Measurements from ENCODE around the gene MAP3K14. TPM values are rescaled to one million over a fixed set of nuclear protein-coding genes. Genes with fewer than 3 reads are reported as not detected.
"Not testable (repeated sequence)": the region's sequence is repeated elsewhere in the genome, so short reads cannot be mapped to it uniquely, and the experiment has no call there.

Gene MAP3K14
- polyA plus RNA-seq, 1 experiment: 4.9 TPM

DNA sequence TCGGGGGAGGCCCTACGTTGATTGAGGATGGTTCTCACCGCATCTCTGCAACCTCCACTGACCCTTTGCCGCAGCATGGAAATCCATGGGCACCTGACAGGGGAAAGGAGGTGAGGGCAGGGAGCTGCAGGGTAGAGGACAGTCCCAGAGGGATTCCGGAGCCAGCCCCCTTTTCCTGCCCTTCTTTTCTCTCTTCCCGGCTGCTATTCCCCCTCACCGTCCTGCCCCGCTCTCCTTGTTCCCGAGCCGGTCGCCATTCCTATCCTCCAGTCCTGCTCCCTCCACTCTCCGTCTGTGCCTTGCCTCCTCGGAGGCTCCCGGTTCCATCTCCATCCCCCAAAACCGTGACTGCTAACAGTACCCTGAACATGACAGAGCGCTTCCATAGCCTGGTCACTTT lies 59.7 kb downstream of the MAP3K14 start:
- DNase-seq (ENCODE audit: low read depth, low spot score): no peak
- H3K27ac ChIP-seq (ENCODE audit: low read depth, low read length): no peak overlapping the region
- ChIA-PET CTCF (no interaction called here), POLR2A (interaction anchor here (0.5 to 2.1 kb wide), 2 partner anchors 106 to 109 kb away, joined by 3 to 8 read pairs; partner anchors contain the start of gene HEXIM1)
- H3K27me3 ChIP-seq (ENCODE audit: control insufficient read depth, insufficient read depth, low read length): peaks cover 5% of the 10 kb centered on the region
- no peaks in the 10 kb centered on the region; the same call in 1 of the 2 replicates for H3K9me3 ChIP-seq (ENCODE audit: control insufficient read depth, insufficient read depth, low read length)
- TF ChIP-seq, protein P1, sequence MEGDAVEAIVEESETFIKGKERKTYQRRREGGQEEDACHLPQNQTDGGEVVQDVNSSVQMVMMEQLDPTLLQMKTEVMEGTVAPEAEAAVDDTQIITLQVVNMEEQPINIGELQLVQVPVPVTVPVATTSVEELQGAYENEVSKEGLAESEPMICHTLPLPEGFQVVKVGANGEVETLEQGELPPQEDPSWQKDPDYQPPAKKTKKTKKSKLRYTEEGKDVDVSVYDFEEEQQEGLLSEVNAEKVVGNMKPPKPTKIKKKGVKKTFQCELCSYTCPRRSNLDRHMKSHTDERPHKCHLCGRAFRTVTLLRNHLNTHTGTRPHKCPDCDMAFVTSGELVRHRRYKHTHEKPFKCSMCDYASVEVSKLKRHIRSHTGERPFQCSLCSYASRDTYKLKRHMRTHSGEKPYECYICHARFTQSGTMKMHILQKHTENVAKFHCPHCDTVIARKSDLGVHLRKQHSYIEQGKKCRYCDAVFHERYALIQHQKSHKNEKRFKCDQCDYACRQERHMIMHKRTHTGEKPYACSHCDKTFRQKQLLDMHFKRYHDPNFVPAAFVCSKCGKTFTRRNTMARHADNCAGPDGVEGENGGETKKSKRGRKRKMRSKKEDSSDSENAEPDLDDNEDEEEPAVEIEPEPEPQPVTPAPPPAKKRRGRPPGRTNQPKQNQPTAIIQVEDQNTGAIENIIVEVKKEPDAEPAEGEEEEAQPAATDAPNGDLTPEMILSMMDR (IDR thresholded peaks at IDR 0.05; ENCODE audit: low read depth, low read length): no peak
- no peak overlapping the region for H3K4me3 ChIP-seq (ENCODE audit: low read depth, low read length)

DNA sequence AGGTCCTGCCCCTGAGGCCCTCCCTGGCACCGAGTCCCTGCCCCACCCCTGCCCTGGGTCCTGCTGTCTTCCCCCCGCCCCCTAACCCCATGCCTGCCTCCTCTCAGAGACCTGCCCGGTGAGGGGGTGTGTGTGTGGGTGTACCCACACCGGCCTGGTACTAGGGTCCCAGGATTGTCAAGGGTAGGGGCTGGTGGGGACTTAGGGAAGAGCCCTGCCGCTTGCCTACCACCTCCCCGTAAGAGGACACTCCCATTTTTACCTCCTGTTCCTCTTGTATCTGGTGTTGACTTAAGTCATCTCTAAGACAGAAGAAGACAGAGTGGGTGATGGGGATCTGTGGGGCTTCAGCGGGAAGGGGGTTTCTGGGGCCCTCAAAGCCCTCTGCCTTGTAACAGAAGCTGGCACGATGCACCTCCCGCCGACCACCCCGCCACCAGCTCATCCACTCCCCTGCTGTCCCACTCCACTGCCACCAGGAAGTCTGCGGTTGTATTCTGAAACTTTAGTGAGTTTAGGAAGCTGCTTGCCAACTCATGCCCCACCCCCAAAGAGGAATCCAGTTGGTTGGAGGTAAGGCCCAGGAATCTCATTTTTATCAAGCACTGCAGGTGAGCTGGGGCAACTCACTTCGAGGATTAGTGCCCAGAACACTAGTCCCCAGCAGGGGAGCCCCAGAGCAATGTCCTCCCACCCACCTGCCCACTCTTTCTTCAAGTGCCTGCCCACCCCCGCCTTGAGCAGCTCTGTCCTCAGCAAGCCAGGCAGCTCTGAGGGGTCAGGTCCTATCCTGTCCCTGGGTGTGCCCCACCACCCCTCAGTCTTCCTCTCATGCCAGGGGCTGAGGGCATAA lies 60.5 kb downstream of the MAP3K14 start:
- Histone ChIP-seq H3K27ac (ENCODE audit: low read depth, low read length) (no peak overlapping the region), H3K9me3 (ENCODE audit: control insufficient read depth, insufficient read depth, low read length) (no peaks in the 10 kb centered on the region; the same call in 1 of the 2 replicates), H3K4me3 (ENCODE audit: low read depth, low read length) (no peak overlapping the region), H3K27me3 (ENCODE audit: control insufficient read depth, insufficient read depth, low read length) (peaks cover 5% of the 10 kb centered on the region)
- POLR2A ChIA-PET: interaction anchor here (0.5 kb wide), 1 partner anchor 105 kb away, joined by 3 read pairs; no protein-coding TSS in a partner anchor
- CTCF ChIA-PET: interaction anchor here (1.4 kb wide), 2 partner anchors 21 to 121 kb away, joined by 3 read pairs; partner anchors contain the start of gene ACBD4
- DNase-seq (ENCODE audit: low read depth, low spot score): no peak
- TF ChIP-seq, protein P1 (IDR thresholded peaks at IDR 0.05; ENCODE audit: low read depth, low read length): no peak; the same call in 1 of the 2 replicates

DNA sequence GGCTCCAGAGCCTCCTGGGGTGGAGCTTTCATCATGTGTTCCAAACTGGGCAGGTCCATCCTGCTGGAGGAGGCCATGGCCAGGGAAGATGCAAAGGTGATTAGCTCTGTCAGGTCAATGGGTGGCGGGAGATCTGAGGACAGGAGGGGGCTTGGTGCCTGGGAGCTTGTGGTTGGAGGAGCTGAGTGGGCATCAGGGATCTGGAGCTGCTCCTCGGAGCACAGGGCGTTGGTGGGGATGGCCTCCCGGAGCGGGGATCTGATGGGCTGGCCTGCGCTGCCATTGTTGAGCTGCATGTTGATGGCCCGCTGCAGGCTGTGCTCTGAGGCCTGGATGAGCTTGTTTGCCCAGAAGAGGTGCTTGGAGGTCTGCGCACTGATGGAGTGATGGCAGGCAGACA lies 61.5 kb downstream of the MAP3K14 start:
- TF ChIP-seq, protein P1 (IDR thresholded peaks at IDR 0.05; ENCODE audit: low read depth, low read length): no peak
- Histone ChIP-seq H3K27me3 (ENCODE audit: control insufficient read depth, insufficient read depth, low read length) (peaks cover 5% of the 10 kb centered on the region), H3K27ac (ENCODE audit: low read depth, low read length) (no peak overlapping the region), H3K4me3 (ENCODE audit: low read depth, low read length) (no peak overlapping the region), H3K9me3 (ENCODE audit: control insufficient read depth, insufficient read depth, low read length) (no peaks in the 10 kb centered on the region; the same call in 1 of the 2 replicates)
- CTCF ChIA-PET: interaction anchor here (1.4 kb wide), 2 partner anchors 22 to 120 kb away, joined by 3 read pairs; partner anchors contain the start of gene ACBD4
- DNase-seq (ENCODE audit: low read depth, low spot score): no peak
- POLR2A ChIA-PET: no interaction called here

DNA sequence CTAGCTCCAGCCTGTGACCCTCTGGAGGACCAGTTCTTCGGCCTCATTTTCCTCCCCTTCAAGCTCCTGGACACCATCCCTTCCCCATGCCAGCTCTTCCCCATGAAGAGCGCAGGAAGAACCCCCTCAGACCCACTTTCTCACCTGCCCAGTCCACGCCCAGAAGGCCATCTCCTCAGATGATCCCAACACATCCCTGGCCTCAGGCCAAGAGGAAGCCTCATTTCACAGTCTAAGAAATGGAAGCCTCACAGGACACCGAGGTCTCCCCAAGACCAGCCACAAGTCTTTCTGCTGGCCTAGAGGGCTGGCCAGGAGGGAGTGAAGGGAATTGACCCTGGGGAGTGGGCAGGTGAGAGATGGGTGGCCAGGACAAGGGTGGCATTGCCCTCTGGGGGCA lies 62.9 kb downstream of the MAP3K14 start:
- Histone ChIP-seq H3K27ac (ENCODE audit: low read depth, low read length) (no peak overlapping the region), H3K9me3 (ENCODE audit: control insufficient read depth, insufficient read depth, low read length) (no peaks in the 10 kb centered on the region; the same call in 1 of the 2 replicates), H3K4me3 (ENCODE audit: low read depth, low read length) (no peak overlapping the region), H3K27me3 (ENCODE audit: control insufficient read depth, insufficient read depth, low read length) (peaks cover 5% of the 10 kb centered on the region)
- DNase-seq (ENCODE audit: low read depth, low spot score): no peak
- CTCF ChIA-PET: interaction anchor here (1.5 kb wide), 1 partner anchor 35 kb away, joined by 3 read pairs; no protein-coding TSS in a partner anchor
- TF ChIP-seq, protein P1 (IDR thresholded peaks at IDR 0.05; ENCODE audit: low read depth, low read length): no peak
- POLR2A ChIA-PET: no interaction called here

DNA sequence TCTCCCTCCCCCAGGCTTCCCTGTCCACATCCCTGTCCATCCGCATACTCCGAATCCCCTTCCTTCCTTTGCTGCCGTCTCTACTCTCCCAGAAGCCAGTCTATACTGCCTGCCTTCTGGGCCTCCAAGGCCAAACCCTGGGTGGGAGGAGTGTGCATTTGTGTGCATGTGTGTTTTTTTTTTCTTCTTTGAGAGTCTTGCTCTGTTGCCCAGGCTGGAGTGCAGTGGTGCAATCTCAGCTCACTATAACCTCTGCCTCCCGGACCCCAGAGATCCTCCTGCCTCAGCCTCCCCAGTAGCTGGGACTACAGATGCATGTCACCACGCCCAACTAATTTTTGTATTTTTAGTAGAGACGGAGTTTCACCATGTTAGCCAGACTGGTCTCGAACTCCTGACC lies 63.6 kb downstream of the MAP3K14 start:
- H3K9me3 ChIP-seq (ENCODE audit: control insufficient read depth, insufficient read depth, low read length); POLR2A ChIA-PET: not testable (repeated sequence)
- CTCF ChIA-PET: interaction anchor here (1.5 kb wide), 1 partner anchor 35 kb away, joined by 3 read pairs; no protein-coding TSS in a partner anchor

More for the DNA sequence above, 63.6 kb downstream of the MAP3K14 start:
- H3K4me3 ChIP-seq (ENCODE audit: low read depth, low read length); DNase-seq (ENCODE audit: low read depth, low spot score); H3K27me3 ChIP-seq (ENCODE audit: control insufficient read depth, insufficient read depth, low read length); H3K27ac ChIP-seq (ENCODE audit: low read depth, low read length): not testable (repeated sequence)

All from AG04450 (cell line).